OCI-LY1 (cell line): ENCODE data around the gene POSTN.

Source experiments
- H2AFZ ChIP-seq: fragments of 200-600 bp; sonication (generic), shearing (Covaris generic); 2 replicates; pipeline ENCODE4 v1.6.0; 2014; ENCODE audit warnings: antibody characterized with exemption, mild to moderate bottlenecking, low read length
- H3F3A ChIP-seq: fragments of 200-600 bp; sonication (generic), shearing (Covaris generic); 2 replicates; pipeline ENCODE4 v1.6.0; 2014; ENCODE audit warnings: mild to moderate bottlenecking, antibody characterized with exemption, low read length, moderate library complexity; ENCODE audit not compliant: insufficient read depth
- H3K27ac ChIP-seq: fragments of 200-600 bp; sonication (generic); 2 replicates; pipeline ENCODE4 v1.5.1; 2014; ENCODE audit warnings: low read length, mixed run types, mild to moderate bottlenecking, low read depth; ENCODE audit not compliant: poor library complexity, severe bottlenecking
- H3K27me3 ChIP-seq: fragments of 200-600 bp; sonication (generic); 2 replicates; pipeline ENCODE4 v1.6.0; 2014; ENCODE audit warnings: antibody characterized with exemption, mild to moderate bottlenecking, low read length, moderate library complexity; ENCODE audit not compliant: insufficient read depth
- H3K36me3 ChIP-seq: fragments of 200-600 bp; sonication (generic); 2 replicates; pipeline ENCODE4 v1.6.1; 2014; ENCODE audit warnings: mild to moderate bottlenecking, antibody characterized with exemption, low read length, moderate library complexity, mixed read lengths; ENCODE audit not compliant: insufficient read depth
- H3K4me1 ChIP-seq: fragments of 200-600 bp; sonication (generic); 2 replicates; pipeline ENCODE4 v1.5.1; 2014; ENCODE audit warnings: mild to moderate bottlenecking, low read length, moderate library complexity; ENCODE audit not compliant: insufficient read depth, severe bottlenecking
- H3K4me2 ChIP-seq: fragments of 200-600 bp; sonication (generic), shearing (Covaris generic); 2 replicates; pipeline ENCODE4 v1.6.1; 2014; ENCODE audit warnings: low read length
- H3K4me3 ChIP-seq: fragments of 200-600 bp; sonication (generic); 2 replicates; pipeline ENCODE4 v1.5.1; 2014; ENCODE audit warnings: low read length, low read depth, mild to moderate bottlenecking, mixed read lengths; ENCODE audit not compliant: poor library complexity, severe bottlenecking
- H3K79me2 ChIP-seq: fragments of 200-600 bp; shearing (Covaris generic); 2 replicates; pipeline ENCODE4 v1.6.1; 2016; ENCODE audit warnings: mixed run types, low read length, mixed read lengths; ENCODE audit not compliant: insufficient read depth
- H3K9ac ChIP-seq: fragments of 200-600 bp; sonication (generic), shearing (Covaris generic); 2 replicates; pipeline ENCODE4 v1.6.1; 2014; ENCODE audit warnings: mild to moderate bottlenecking, low read length, mixed read lengths
- H3K9me2 ChIP-seq: fragments of 200-600 bp; sonication (generic), shearing (Covaris generic); 2 replicates; pipeline ENCODE4 v1.6.1; 2014; ENCODE audit warnings: low read depth, mild to moderate bottlenecking, low read length, mixed read lengths
- H3K9me3 ChIP-seq: fragments of 200-600 bp; shearing (Covaris generic); 2 replicates; pipeline ENCODE4 v1.6.1; 2014; ENCODE audit warnings: low read length, mixed read lengths
- H4K20me1 ChIP-seq: fragments of 200-600 bp; sonication (generic), shearing (Covaris generic); 2 replicates; pipeline ENCODE4 v1.6.0; 2016; ENCODE audit warnings: mild to moderate bottlenecking, low read length; ENCODE audit not compliant: insufficient read depth
- CTCF ChIP-seq: fragments of 200-600 bp; sonication (generic), shearing (Covaris generic); IDR thresholded peaks from 2 replicates; pipeline ENCODE4 v1.5.1; 2017; ENCODE audit warnings: mild to moderate bottlenecking, antibody characterized with exemption, low read length, moderate library complexity, mixed read lengths
- EZH2 ChIP-seq: fragments of 200-600 bp; sonication (generic), shearing (Covaris generic); IDR thresholded peaks from 2 replicates; pipeline ENCODE4 v1.8.0; 2017; ENCODE audit warnings: borderline replicate concordance, mixed run types, mild to moderate bottlenecking, antibody characterized with exemption, low read length, moderate library complexity, mixed read lengths

POSTN gene

GRCh38 chr13:37601648-37602440 lies 3.3 kb upstream of the POSTN start:
- Histone ChIP-seq H2AFZ (no peak overlapping the region), H3K4me1 (no peaks in the 10 kb centered on the region), H3F3A (no peaks in the 10 kb centered on the region), H3K9me2 (no peaks in the 10 kb centered on the region), H3K27me3 (no peaks in the 10 kb centered on the region), H3K79me2 (no peaks in the 10 kb centered on the region), H3K4me2 (no peak overlapping the region), H3K9ac (no peak overlapping the region), H4K20me1 (no peaks in the 10 kb centered on the region), H3K27ac (no peak overlapping the region), H3K4me3 (no peak overlapping the region), H3K36me3 (no peaks in the 10 kb centered on the region), H3K9me3 (no peaks in the 10 kb centered on the region)
- no peak for TF ChIP-seq CTCF
- no peak for TF ChIP-seq EZH2

- H3K9me2 ChIP-seq = no peaks in the 10 kb centered on the region
- H2AFZ ChIP-seq = no peak overlapping the region
- no peaks in the 10 kb centered on the region for H4K20me1 ChIP-seq
- no peaks in the 10 kb centered on the region for H3F3A ChIP-seq
- H3K4me1 ChIP-seq = no peaks in the 10 kb centered on the region
- no peak overlapping the region for H3K4me2 ChIP-seq
- no peak overlapping the region for H3K27ac ChIP-seq
- no peaks in the 10 kb centered on the region for H3K9me3 ChIP-seq
- no peaks in the 10 kb centered on the region for H3K36me3 ChIP-seq
- no peak overlapping the region for H3K9ac ChIP-seq
- H3K4me3 ChIP-seq = no peak overlapping the region
- TF ChIP-seq EZH2 (no peak), CTCF (no peak)
- H3K27me3 ChIP-seq = no peaks in the 10 kb centered on the region
- no peaks in the 10 kb centered on the region for H3K79me2 ChIP-seq
Observed at GRCh38 chr13:37599519-37599918, 951 bp upstream of the POSTN start.

GRCh38 chr13:37597477-37598025 lies 1.0 kb downstream of the POSTN start:
- Histone ChIP-seq H3K4me2 (no peak overlapping the region), H3K9me3 (no peaks in the 10 kb centered on the region), H3K79me2 (no peaks in the 10 kb centered on the region), H3K27ac (no peak overlapping the region), H3F3A (no peaks in the 10 kb centered on the region), H3K4me1 (no peaks in the 10 kb centered on the region), H3K9me2 (no peaks in the 10 kb centered on the region), H3K36me3 (no peaks in the 10 kb centered on the region), H4K20me1 (no peaks in the 10 kb centered on the region), H2AFZ (no peak overlapping the region), H3K27me3 (no peaks in the 10 kb centered on the region), H3K9ac (no peak overlapping the region), H3K4me3 (no peak overlapping the region)
- TF ChIP-seq CTCF (no peak), EZH2 (no peak)
